A673 (cell line): ENCODE measurements around the gene PGAP3. TPM values are rescaled to one million over a fixed set of nuclear protein-coding genes. Genes with fewer than 3 reads are reported as not detected.

Source experiments
- BruUV-seq: library from RNA; stranded (reverse); fragments of 400-500 nt; replicated peaks from 2 replicates; lab custom pipeline; 2021; lab: Mats Ljungman, UMichigan
- CTCF ChIA-PET: fragments of 300-600 bp; sonication (Branson Sonifier 250); formaldehyde crosslinking; loops from one replicate; lab custom pipeline; 2022; ENCODE audit warnings: antibody characterized with exemption; lab: Charles Lee
- POLR2A ChIA-PET: fragments of 300-600 bp; sonication (Branson Sonifier 250); formaldehyde crosslinking; loops from one replicate; lab custom pipeline; 2022; ENCODE audit warnings: antibody characterized with exemption; ENCODE audit not compliant: low non-redundant PET; lab: Charles Lee
- DNase-seq: peaks from one replicate; pipeline ENCODE4 v3.0.0-alpha.2; 2015; ENCODE audit warnings: low spot score
- H3K27ac ChIP-seq: fragments of 200-600 bp; sonication (generic); 2 replicates; pipeline ENCODE4 v1.5.1; 2016; ENCODE audit warnings: mixed run types, low read depth, mild to moderate bottlenecking, mixed read lengths, antibody characterized with exemption, low read length; ENCODE audit not compliant: poor library complexity, severe bottlenecking
- H3K27me3 ChIP-seq: fragments of 200-600 bp; sonication (generic); replicated peaks from 2 replicates; pipeline ENCODE4 v1.6.1; 2017; ENCODE audit warnings: mixed run types, low read depth, mild to moderate bottlenecking, mixed read lengths, antibody characterized with exemption, low read length; ENCODE audit not compliant: insufficient read depth, poor library complexity
- H3K36me3 ChIP-seq: fragments of 200-600 bp; sonication (generic); 2 replicates; pipeline ENCODE4 v1.6.1; 2016; ENCODE audit warnings: mixed run types, mild to moderate bottlenecking, mixed read lengths, antibody characterized with exemption, low read length; ENCODE audit not compliant: insufficient read depth, poor library complexity, severe bottlenecking
- H3K4me1 ChIP-seq: fragments of 200-600 bp; sonication (generic); 2 replicates; pipeline ENCODE4 v1.6.1; 2017; ENCODE audit warnings: mixed run types, mild to moderate bottlenecking, mixed read lengths, antibody characterized with exemption, low read length; ENCODE audit not compliant: insufficient read depth, poor library complexity, severe bottlenecking
- H3K4me3 ChIP-seq: fragments of 200-600 bp; sonication (generic); 2 replicates; pipeline ENCODE4 v1.5.1; 2016; ENCODE audit warnings: low read depth, mixed run types, mild to moderate bottlenecking, mixed read lengths, low read length; ENCODE audit not compliant: poor library complexity, severe bottlenecking
- H3K9me3 ChIP-seq: fragments of 200-600 bp; sonication (generic); 2 replicates; pipeline ENCODE4 v1.6.1; 2016; ENCODE audit warnings: mixed run types, low read depth, mild to moderate bottlenecking, mixed read lengths, antibody characterized with exemption, low read length; ENCODE audit not compliant: poor library complexity, severe bottlenecking
- CTCF ChIP-seq: fragments of 300-800, 200-600 bp; sonication (generic); conservative IDR thresholded peaks from 2 replicates; pipeline ENCODE4 v1.5.1; 2017; ENCODE audit warnings: low read depth, mild to moderate bottlenecking, antibody characterized with exemption, low read length, moderate library complexity, mixed read lengths
- EZH2 ChIP-seq: fragments of 200-600 bp; sonication (generic); IDR thresholded peaks from 2 replicates; pipeline ENCODE4 v1.6.1; 2017; ENCODE audit warnings: borderline replicate concordance, low read depth, mild to moderate bottlenecking, mixed read lengths, antibody characterized with exemption, low read length; ENCODE audit not compliant: poor library complexity, severe bottlenecking
- intact Hi-C: fragments of 100-400 bp; cut with micrococcal nuclease; formaldehyde crosslinking; loops from one replicate; pipeline ENCODE4 v1.10.0; 2022; ENCODE audit not compliant: unreplicated experiment
- total RNA-seq: library from RNA; stranded (reverse); gene quantifications from 2 replicates; pipeline ENCODE4 v1.2.3, GENCODE V29; 2021

Gene PGAP3
- total RNA-seq, 1 experiment from 2014 or later = 3.6 TPM

DNA sequence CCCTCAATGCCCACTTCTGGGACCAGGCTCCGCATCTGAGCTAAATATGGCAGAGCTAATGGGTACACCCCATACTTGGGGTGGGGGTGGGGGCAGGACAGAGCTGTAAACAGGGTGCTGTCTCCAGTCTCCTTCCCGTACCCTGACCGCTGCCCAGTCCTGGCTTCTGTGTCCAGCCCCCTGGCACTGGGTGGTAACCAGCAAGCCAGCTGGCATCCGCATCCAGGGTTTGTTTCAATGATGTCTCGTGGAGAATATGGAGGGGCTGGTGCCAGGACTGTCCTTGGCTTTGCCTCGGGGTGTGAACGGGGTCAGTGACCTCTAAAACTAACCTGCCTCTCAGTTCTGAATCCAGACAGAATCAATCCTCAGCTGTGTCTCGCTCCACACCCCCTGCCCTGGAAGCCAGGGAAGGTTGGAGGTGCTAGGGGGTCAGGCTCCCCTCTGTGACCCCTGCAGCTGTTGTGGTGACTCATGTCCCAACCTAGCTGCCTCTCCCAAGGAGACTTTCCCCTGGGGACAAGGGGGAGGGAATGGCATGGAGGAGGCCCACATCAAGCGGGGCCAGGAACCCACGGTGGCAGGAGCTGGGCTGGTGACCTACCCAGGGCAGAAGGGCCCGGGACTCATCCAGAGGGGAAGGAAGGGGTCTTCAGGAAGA is 21.1 kb downstream of the PGAP3 start:
- no peaks in the 10 kb centered on the region for H3K27me3 ChIP-seq
- no peaks in the 10 kb centered on the region for H3K4me1 ChIP-seq
- TF ChIP-seq EZH2 = no peak
- no peak for TF ChIP-seq CTCF
- intact Hi-C loops = no loop called here
- POLR2A ChIA-PET = no interaction called here
- no peak overlapping the region for H3K27ac ChIP-seq
- no peaks in the 10 kb centered on the region for H3K9me3 ChIP-seq
- H3K36me3 ChIP-seq = no peaks in the 10 kb centered on the region
- DNase-seq = no peak
- CTCF ChIA-PET = no interaction called here
- no TSS peak for BruUV-seq
- no peak overlapping the region for H3K4me3 ChIP-seq

GRCh38 chr17:39666231-39666600 is 21.6 kb downstream of the PGAP3 start:
- no peaks in the 10 kb centered on the region for H3K27me3 ChIP-seq
- no TSS peak for BruUV-seq
- POLR2A ChIA-PET = no interaction called here
- CTCF ChIA-PET = no interaction called here
- no peaks in the 10 kb centered on the region for H3K36me3 ChIP-seq
- no peaks in the 10 kb centered on the region for H3K4me1 ChIP-seq
- no peak for DNase-seq
- H3K4me3 ChIP-seq = no peak overlapping the region
- H3K27ac ChIP-seq = no peak overlapping the region
- intact Hi-C loops = no loop called here
- no peak for TF ChIP-seq CTCF
- no peak for TF ChIP-seq EZH2
- H3K9me3 ChIP-seq = no peaks in the 10 kb centered on the region

GRCh38 chr17:39665642-39666224 is 22.1 kb downstream of the PGAP3 start:
- ChIA-PET CTCF (no interaction called here), POLR2A (no interaction called here)
- no peaks in the 10 kb centered on the region for H3K27me3 ChIP-seq
- H3K36me3 ChIP-seq = no peaks in the 10 kb centered on the region
- no peak overlapping the region for H3K4me3 ChIP-seq
- H3K4me1 ChIP-seq = no peaks in the 10 kb centered on the region
- H3K9me3 ChIP-seq = no peaks in the 10 kb centered on the region
- intact Hi-C loops = no loop called here
- no peak for TF ChIP-seq EZH2
- no peak for TF ChIP-seq CTCF
- DNase-seq = no peak
- no TSS peak for BruUV-seq
- H3K27ac ChIP-seq = no peak overlapping the region
